ENCODE data around the gene FLAD1.
A peak's percentile ranks its signal among the peaks of the same experiment; 100 is the strongest.

The FLAD1 gene

DNA sequence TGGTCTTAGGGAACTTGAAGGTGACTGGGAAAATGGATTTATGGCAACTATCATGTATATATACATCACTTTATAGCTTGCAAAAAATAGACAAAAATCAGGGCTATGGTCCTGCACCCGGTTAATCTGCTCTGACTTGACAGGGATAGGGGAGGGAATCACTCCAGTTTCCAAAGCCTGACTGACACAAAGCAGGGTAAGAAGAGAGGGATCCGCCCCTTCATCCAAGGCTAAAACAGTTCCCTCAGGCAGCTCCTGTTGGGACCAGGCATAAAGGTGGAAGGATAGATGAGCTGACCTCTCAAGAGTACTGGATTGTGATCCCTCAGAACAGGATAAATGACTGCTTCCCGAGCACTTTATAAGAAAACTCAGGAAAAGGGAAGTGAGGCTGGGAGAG lies 28.6 kb upstream of the FLAD1 start:
- H3K4me1 ChIP-seq: peaks cover 7 to 62% (median 48%) of the 10 kb centered on the region in 4 donors
- H3K27ac ChIP-seq: peak overlapping the region; percentile 82 to 83
- intact Hi-C loops (cut with DNase I; ENCODE audit: low total_unique reads): no loop called here
- no peaks in the 10 kb centered on the region for H3K9me3 ChIP-seq
- peak overlapping the region; percentile 55 to 61 for H3K4me3 ChIP-seq
- H3K36me3 ChIP-seq: peaks cover 0 to 39% (median 26%) of the 10 kb centered on the region in 3 donors
- no peak for DNase-seq
- TF ChIP-seq, protein P1, sequence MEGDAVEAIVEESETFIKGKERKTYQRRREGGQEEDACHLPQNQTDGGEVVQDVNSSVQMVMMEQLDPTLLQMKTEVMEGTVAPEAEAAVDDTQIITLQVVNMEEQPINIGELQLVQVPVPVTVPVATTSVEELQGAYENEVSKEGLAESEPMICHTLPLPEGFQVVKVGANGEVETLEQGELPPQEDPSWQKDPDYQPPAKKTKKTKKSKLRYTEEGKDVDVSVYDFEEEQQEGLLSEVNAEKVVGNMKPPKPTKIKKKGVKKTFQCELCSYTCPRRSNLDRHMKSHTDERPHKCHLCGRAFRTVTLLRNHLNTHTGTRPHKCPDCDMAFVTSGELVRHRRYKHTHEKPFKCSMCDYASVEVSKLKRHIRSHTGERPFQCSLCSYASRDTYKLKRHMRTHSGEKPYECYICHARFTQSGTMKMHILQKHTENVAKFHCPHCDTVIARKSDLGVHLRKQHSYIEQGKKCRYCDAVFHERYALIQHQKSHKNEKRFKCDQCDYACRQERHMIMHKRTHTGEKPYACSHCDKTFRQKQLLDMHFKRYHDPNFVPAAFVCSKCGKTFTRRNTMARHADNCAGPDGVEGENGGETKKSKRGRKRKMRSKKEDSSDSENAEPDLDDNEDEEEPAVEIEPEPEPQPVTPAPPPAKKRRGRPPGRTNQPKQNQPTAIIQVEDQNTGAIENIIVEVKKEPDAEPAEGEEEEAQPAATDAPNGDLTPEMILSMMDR (IDR thresholded peaks at IDR 0.05): no peak
- no peaks in the 10 kb centered on the region for H3K27me3 ChIP-seq

DNA sequence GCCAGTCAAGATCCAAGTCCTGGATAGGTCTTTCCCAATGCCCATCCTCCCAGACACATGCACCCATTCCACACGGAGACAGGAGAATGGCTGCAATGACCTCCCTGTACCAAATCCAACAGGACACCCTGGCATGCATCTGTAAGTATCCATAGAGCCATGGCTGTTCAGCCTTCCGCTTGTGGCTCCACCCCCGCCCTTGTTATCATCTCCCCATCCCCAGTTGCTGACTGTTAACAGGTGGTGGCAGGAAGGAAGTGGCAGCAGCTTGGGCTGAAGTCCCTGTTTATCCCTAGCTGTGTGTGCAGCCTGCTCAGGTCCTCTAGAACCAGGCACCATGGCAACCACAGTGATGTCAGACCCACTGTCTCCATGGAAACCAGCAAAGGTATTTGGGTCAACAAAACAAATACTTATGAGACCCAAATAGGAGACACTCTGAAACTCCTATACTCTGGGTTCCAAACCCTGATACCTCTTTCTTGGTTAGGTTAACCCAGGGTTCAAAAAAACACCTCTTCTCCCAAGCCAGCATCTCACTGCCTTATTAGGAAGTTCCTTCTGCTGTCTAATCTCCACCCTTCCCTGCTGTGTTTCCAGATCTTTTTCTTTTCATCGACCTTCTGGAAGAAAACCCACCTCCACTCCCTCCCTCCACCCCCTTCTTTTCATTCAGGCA lies 28.0 kb upstream of the FLAD1 start:
- peak in 1 of 2 donors; percentile 55 for DNase-seq
- peak overlapping the region; percentile 82 to 83 for H3K27ac ChIP-seq
- H3K4me3 ChIP-seq: peak overlapping the region; percentile 55 to 61
- H3K27me3 ChIP-seq: no peaks in the 10 kb centered on the region
- H3K4me1 ChIP-seq: peaks cover 7 to 64% (median 51%) of the 10 kb centered on the region in 4 donors
- peaks cover 0 to 36% (median 25%) of the 10 kb centered on the region in 3 donors for H3K36me3 ChIP-seq
- TF ChIP-seq, protein P1 (IDR thresholded peaks at IDR 0.05): no peak
- intact Hi-C loops (cut with DNase I; ENCODE audit: low total_unique reads): no loop called here
- H3K9me3 ChIP-seq: no peaks in the 10 kb centered on the region

DNA sequence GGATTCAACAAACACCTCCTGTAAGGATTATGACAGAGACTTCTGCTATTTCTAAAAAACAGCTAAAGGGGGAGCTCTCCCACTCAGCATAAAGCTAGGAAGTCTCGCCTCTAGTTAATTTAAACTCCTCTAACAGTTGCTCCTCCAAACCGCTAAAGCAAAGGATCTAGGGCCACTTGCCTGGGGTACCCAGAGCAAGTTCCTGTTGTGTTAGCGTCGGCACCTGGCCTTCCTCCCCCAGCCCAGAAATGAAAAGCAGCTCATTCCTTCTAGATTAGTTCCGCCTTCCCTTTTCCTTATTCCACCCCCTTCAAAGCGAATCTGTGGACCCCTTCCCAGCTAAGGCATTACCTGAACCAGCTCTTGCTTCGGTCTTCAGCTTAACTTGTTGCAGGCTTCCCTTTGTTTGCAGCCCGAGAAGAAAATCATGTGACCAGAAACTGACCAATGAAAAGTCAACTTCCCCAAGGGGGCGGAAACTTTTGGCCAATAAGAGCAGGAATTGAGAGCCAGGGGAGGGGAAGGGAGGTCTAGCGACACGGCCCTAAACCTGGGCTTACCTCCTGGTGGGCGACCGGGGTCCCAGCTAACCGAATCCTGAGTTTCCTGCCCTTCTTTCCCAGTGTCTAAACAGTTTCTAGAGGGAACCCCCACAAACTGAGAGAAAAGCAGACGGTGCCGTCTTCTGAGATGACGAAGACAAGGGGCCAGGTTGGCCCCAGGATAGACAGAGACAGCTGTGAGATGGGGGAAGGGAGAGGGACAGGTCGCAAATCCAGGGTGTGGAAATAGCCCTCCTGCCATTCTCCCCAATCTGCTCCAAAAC lies 27.2 kb upstream of the FLAD1 start, which contains the start of gene PBXIP1:
PBXIP1 (minus strand) TSS at position 382 of the 826 bp plus-strand sequence. CDS start 2,378 bp downstream, outside the sequence.
- Histone ChIP-seq H3K4me3 (peak within 1 kb of the TSS; percentile 55 to 61), H3K27me3 (no peaks in the 10 kb centered on the region), H3K4me1 (peaks cover 7 to 69% (median 56%) of the 10 kb centered on the region in 4 donors), H3K27ac (peak within 1 kb of the TSS; percentile 82 to 83), H3K9me3 (no peaks in the 10 kb centered on the region), H3K36me3 (peaks cover 0 to 29% (median 18%) of the 10 kb centered on the region in 3 donors)
- peak; percentile 85 to 90 for DNase-seq
- intact Hi-C loops (cut with DNase I; ENCODE audit: low total_unique reads): no loop called here
- TF ChIP-seq, protein P1 (IDR thresholded peaks at IDR 0.05): peak; percentile 27 to 38

DNA sequence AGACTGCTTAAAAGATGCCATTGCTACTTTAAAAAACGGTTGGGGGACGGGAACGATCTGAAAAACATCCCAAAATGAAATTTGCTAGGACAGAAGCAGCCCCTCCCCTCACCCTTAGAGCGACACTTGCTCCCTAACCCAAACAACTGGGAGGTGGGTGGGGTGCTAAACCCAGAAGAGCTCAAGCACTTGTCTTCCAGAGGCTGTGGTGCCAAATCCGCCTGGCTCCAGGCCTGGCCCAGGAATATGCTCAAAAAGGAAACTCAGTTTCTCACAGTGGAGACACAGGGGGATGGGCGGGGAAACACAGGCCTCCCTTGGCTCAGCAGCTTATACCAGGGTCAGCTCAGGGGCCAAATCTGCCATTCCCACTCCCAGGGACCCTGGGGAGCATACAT lies 26.6 kb upstream of the FLAD1 start:
- peaks cover 0 to 23% (median 14%) of the 10 kb centered on the region in 3 donors for H3K36me3 ChIP-seq
- TF ChIP-seq, protein P1 (IDR thresholded peaks at IDR 0.05): no peak
- peak overlapping the region; percentile 82 to 83 for H3K27ac ChIP-seq
- intact Hi-C loops (cut with DNase I; ENCODE audit: low total_unique reads): no loop called here
- peaks cover 7 to 70% (median 57%) of the 10 kb centered on the region in 4 donors for H3K4me1 ChIP-seq
- peak overlapping the region; percentile 55 to 61 for H3K4me3 ChIP-seq
- H3K27me3 ChIP-seq: no peaks in the 10 kb centered on the region
- DNase-seq: peak in 1 of 2 donors; percentile 86
- no peaks in the 10 kb centered on the region for H3K9me3 ChIP-seq

DNA sequence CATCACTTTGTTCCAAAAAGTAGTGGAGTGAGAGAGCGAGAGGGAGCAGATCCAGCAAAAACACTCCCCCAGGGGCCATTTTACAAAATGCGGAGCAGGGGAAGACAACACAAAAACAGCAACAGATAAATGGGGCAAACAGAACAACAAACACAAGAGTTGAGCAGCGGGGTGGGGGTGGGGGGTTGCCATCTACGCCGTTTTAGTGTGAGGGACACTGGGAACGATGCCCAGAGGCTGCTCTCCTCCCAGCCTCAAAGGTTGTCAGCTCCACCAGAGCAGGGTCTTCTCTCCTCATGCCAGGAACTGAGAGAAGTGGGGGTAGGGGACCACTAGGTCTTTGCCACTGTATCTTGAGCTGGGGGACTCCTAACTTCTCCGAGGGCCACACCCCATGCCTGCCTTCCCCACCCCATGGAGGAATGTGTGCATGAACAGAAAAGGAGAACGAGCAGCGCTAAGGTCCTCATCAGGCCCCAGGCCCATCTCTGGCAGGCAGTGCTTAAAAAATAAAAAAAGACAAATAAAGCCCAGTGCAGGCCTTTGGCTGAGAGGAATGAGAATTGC lies 26.0 kb upstream of the FLAD1 start:
- peaks cover 0 to 19% (median 14%) of the 10 kb centered on the region in 3 donors for H3K36me3 ChIP-seq
- H3K4me3 ChIP-seq: no peak overlapping the region
- DNase-seq: no peak
- peak overlapping the region; percentile 82 to 83 for H3K27ac ChIP-seq
- intact Hi-C loops (cut with DNase I; ENCODE audit: low total_unique reads): no loop called here
- peaks cover 7 to 66% (median 56%) of the 10 kb centered on the region in 4 donors for H3K4me1 ChIP-seq
- H3K9me3 ChIP-seq: no peaks in the 10 kb centered on the region
- H3K27me3 ChIP-seq: no peaks in the 10 kb centered on the region
- TF ChIP-seq, protein P1 (IDR thresholded peaks at IDR 0.05): no peak

All from tibial artery (tissue), 4 donors.